K562 (cell line): Measurements from ENCODE around the gene SAMD8. TPM values are rescaled to one million over a fixed set of nuclear protein-coding genes. Genes with fewer than 3 reads are reported as not detected.

Source experiments
- BACH1 ChIP-seq: fragments of 200-800 bp; sonication (Bioruptor generic); IDR thresholded peaks from 2 replicates; pipeline ENCODE4 v1.6.1; 2016; ENCODE audit warnings: missing genetic modification characterization, missing compliant biosample characterization
- CHD2 ChIP-seq: IDR thresholded peaks from 2 replicates; pipeline ENCODE4 v1.6.1; 2011; ENCODE audit warnings: low read depth, low read length
- ETV1 ChIP-seq: fragments of 450-650 bp; conservative IDR thresholded peaks from 2 replicates; pipeline ENCODE4 v1.6.1; 2016; ENCODE audit warnings: missing genetic modification characterization, control low read depth, low read depth, missing compliant biosample characterization
- EZH2 ChIP-seq: IDR thresholded peaks from 2 replicates; pipeline ENCODE4 v1.6.1; 2012; ENCODE audit warnings: low read depth, mild to moderate bottlenecking, inconsistent platforms, low read length, borderline replicate concordance
- MAZ ChIP-seq, 2 experiments: fragments of 450-650 bp in 1 of 2; sonication (generic) in 1 of 2; formaldehyde crosslinking; IDR thresholded peaks in 1 of 2; conservative IDR thresholded peaks in 1 of 2; 2 replicates each; pipeline versions ENCODE4 v1.4.0 to v1.5.0; 2020; ENCODE audit warnings: mild to moderate bottlenecking in 1 of 2, missing genetic modification reagents in 1 of 2
- NR2F6 ChIP-seq: fragments of 450-650 bp; formaldehyde crosslinking; IDR thresholded peaks from 2 replicates; pipeline ENCODE4 v1.4.0; 2020; ENCODE audit warnings: mild to moderate bottlenecking
- SRSF3 ChIP-seq: fragments of 200-400 bp; formaldehyde crosslinking; IDR thresholded peaks from 2 replicates; pipeline ENCODE4 v1.6.1; 2016; ENCODE audit warnings: mild to moderate bottlenecking, low read length, moderate library complexity; ENCODE audit not compliant: insufficient read depth
- TEAD1 ChIP-seq, 2 experiments: fragments of 450-650 bp in 1 of 2; sonication (generic) in 1 of 2; formaldehyde crosslinking; IDR thresholded peaks; 2 replicates each; pipeline versions ENCODE4 v1.4.0 to v1.8.0; 2020 to 2022; ENCODE audit warnings: mild to moderate bottlenecking in 2 of 2, missing genetic modification reagents in 1 of 2
- TOE1 ChIP-seq, 2 experiments: fragments of 450-650 bp in 1 of 2; sonication (generic) in 1 of 2; formaldehyde crosslinking in 1 of 2; IDR thresholded peaks; 2 replicates each; pipeline versions ENCODE4 v1.7.1 to v1.8.0; 2016 to 2022; ENCODE audit warnings: borderline replicate concordance in 2 of 2, mild to moderate bottlenecking in 2 of 2, antibody characterized with exemption in 1 of 2, inconsistent platforms in 1 of 2, low read depth in 1 of 2, missing genetic modification reagents in 1 of 2, moderate library complexity in 1 of 2
- TRIM25 ChIP-seq: fragments of 450-650 bp; IDR thresholded peaks from 2 replicates; pipeline ENCODE4 v1.7.0; 2016; ENCODE audit warnings: borderline replicate concordance
- ZKSCAN1 ChIP-seq: fragments of 150-350 bp; IDR thresholded peaks from 2 replicates; pipeline ENCODE4 v1.6.1; 2016; ENCODE audit warnings: low read depth, low read length
- polyA plus RNA-seq, 8 experiments: library from polyadenylated mRNA; depleted of rRNA in 4 of 8; stranded (reverse) in 5 of 8; unstranded in 3 of 8; fragments of >200 nt; fragmentation: Nextera tagmentation in 2 of 8; fragmentation: Illumina TruSeq in 1 of 8; extraction: Ambion mirVana in 2 of 8; extraction: Trizol in 1 of 8; gene quantifications; 2 replicates each; pipeline versions ENCODE4 v1.2.1 to v1.2.3, GENCODE V29; 2011 to 2014; ENCODE audit warnings: inconsistent platforms in 1 of 8, missing spikeins in 1 of 8
- total RNA-seq, 7 experiments: library from RNA; depleted of rRNA in 6 of 7; stranded (reverse); fragments of >200 nt in 6 of 7; fragmentation: Illumina TruSeq in 2 of 7; extraction: Trizol in 2 of 7; gene quantifications; 2 replicates each; pipeline versions ENCODE4 v1.2.1 to v1.2.3, GENCODE V29; 2011 to 2021; ENCODE audit warnings: low replicate concordance in 1 of 7
- TF ChIP-seq, protein P1 (sequence below), 2 experiments: fragments of 450-650 bp; IDR thresholded peaks; 2 replicates each; pipeline ENCODE4 v1.6.1; 2018; ENCODE audit warnings: mild to moderate bottlenecking in 2 of 2, low read depth in 1 of 2; ENCODE audit not compliant: partially characterized antibody in 2 of 2
- TF ChIP-seq, protein P2 (sequence below): fragments of 450-650 bp; IDR thresholded peaks from 2 replicates; pipeline ENCODE4 v1.6.1; 2016; ENCODE audit warnings: missing biosample characterization, missing genetic modification characterization
- TF ChIP-seq, protein P3 (sequence below): sonication (generic); formaldehyde crosslinking; IDR thresholded peaks from 2 replicates; pipeline ENCODE4 v1.8.0; 2023; ENCODE audit warnings: mild to moderate bottlenecking, missing genetic modification reagents
- TF ChIP-seq, protein P4 (sequence below): fragments of 250-450 bp; sonication (Bioruptor Pico); IDR thresholded peaks from 2 replicates; pipeline ENCODE4 v1.5.0; 2020; ENCODE audit warnings: mild to moderate bottlenecking, borderline replicate concordance

The SAMD8 gene
- total and polyA plus RNA-seq, 9 of the 15 experiments (the other 6 are each of a cell fraction or from before 2014, with no cell fraction given) = 2.7 to 16.1 (median 6.2) TPM

DNA sequence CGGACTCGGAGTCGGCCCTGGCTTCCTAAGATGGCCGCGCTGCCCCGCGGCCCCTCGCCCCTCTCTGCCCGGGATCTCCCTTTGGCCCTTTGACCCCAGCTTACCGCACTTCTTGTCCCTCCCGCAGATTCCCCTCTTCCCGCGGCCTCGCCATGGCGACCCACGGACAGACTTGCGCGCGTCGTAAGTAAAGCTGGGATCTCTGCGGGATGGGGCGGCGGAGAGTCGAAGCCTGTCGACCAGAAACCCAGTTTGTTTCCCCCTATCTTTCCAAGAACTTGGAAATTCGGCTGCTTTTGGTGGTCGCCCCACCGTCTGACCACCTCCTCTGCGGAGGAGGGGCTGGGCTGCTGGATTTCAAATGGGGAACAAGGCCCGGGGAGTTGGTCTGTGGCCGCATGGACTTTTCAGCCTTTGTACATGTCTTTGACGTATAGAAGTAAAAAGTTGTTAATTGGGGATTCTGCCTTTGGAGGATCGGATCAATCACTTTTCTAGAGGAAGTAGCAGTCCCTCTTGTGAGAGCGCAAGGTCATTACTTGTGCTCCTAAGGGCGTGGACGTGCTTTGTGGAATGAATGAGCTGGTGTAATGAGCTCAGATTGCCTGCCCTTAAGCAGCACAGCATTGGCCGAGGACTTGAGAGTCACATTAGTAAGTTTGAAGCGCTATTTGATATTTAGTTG is 99.7 kb downstream of the SAMD8 start (continued):
- TF ChIP-seq, protein P1, sequence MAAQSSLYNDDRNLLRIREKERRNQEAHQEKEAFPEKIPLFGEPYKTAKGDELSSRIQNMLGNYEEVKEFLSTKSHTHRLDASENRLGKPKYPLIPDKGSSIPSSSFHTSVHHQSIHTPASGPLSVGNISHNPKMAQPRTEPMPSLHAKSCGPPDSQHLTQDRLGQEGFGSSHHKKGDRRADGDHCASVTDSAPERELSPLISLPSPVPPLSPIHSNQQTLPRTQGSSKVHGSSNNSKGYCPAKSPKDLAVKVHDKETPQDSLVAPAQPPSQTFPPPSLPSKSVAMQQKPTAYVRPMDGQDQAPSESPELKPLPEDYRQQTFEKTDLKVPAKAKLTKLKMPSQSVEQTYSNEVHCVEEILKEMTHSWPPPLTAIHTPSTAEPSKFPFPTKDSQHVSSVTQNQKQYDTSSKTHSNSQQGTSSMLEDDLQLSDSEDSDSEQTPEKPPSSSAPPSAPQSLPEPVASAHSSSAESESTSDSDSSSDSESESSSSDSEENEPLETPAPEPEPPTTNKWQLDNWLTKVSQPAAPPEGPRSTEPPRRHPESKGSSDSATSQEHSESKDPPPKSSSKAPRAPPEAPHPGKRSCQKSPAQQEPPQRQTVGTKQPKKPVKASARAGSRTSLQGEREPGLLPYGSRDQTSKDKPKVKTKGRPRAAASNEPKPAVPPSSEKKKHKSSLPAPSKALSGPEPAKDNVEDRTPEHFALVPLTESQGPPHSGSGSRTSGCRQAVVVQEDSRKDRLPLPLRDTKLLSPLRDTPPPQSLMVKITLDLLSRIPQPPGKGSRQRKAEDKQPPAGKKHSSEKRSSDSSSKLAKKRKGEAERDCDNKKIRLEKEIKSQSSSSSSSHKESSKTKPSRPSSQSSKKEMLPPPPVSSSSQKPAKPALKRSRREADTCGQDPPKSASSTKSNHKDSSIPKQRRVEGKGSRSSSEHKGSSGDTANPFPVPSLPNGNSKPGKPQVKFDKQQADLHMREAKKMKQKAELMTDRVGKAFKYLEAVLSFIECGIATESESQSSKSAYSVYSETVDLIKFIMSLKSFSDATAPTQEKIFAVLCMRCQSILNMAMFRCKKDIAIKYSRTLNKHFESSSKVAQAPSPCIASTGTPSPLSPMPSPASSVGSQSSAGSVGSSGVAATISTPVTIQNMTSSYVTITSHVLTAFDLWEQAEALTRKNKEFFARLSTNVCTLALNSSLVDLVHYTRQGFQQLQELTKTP (IDR thresholded peaks at IDR 0.05; ENCODE audit: low read depth in 1 of 2, partially characterized antibody in 2 of 2) = no peak
- TF ChIP-seq BACH1 (no peak), NR2F6 (no peak), EZH2 (no peak), CHD2 (no peak), TOE1 (IDR thresholded peaks at IDR 0.05; ENCODE audit: borderline replicate concordance) (no peak), TOE1 (CRISPR knock-in tag; IDR thresholded peaks at IDR 0.05; ENCODE audit: borderline replicate concordance, low read depth) (no peak), MAZ (CRISPR knock-in tag; conservative IDR thresholded peaks at IDR 0.05 in 1 of 2, IDR thresholded peaks at IDR 0.05 in 1 of 2) (no peak), TEAD1 (CRISPR knock-in tag; IDR thresholded peaks at IDR 0.05) (no peak; a peak in 1 of 4 replicates), SRSF3 (0 out of 2 replicates have a peak, but pooled peaks have one; percentile 33), TRIM25 (0 out of 2 replicates have a peak, but pooled peaks have one; percentile 40), ZKSCAN1 (no peak), ETV1 (tag) (no peak)
- TF ChIP-seq, protein P2, sequence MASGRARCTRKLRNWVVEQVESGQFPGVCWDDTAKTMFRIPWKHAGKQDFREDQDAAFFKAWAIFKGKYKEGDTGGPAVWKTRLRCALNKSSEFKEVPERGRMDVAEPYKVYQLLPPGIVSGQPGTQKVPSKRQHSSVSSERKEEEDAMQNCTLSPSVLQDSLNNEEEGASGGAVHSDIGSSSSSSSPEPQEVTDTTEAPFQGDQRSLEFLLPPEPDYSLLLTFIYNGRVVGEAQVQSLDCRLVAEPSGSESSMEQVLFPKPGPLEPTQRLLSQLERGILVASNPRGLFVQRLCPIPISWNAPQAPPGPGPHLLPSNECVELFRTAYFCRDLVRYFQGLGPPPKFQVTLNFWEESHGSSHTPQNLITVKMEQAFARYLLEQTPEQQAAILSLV (tag) = no peak
- TF ChIP-seq, protein P3, sequence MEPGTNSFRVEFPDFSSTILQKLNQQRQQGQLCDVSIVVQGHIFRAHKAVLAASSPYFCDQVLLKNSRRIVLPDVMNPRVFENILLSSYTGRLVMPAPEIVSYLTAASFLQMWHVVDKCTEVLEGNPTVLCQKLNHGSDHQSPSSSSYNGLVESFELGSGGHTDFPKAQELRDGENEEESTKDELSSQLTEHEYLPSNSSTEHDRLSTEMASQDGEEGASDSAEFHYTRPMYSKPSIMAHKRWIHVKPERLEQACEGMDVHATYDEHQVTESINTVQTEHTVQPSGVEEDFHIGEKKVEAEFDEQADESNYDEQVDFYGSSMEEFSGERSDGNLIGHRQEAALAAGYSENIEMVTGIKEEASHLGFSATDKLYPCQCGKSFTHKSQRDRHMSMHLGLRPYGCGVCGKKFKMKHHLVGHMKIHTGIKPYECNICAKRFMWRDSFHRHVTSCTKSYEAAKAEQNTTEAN (CRISPR knock-in tag) = no peak
- TF ChIP-seq, protein P4, sequence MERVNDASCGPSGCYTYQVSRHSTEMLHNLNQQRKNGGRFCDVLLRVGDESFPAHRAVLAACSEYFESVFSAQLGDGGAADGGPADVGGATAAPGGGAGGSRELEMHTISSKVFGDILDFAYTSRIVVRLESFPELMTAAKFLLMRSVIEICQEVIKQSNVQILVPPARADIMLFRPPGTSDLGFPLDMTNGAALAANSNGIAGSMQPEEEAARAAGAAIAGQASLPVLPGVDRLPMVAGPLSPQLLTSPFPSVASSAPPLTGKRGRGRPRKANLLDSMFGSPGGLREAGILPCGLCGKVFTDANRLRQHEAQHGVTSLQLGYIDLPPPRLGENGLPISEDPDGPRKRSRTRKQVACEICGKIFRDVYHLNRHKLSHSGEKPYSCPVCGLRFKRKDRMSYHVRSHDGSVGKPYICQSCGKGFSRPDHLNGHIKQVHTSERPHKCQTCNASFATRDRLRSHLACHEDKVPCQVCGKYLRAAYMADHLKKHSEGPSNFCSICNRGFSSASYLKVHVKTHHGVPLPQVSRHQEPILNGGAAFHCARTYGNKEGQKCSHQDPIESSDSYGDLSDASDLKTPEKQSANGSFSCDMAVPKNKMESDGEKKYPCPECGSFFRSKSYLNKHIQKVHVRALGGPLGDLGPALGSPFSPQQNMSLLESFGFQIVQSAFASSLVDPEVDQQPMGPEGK (CRISPR knock-in tag) = no peak
